NCI-H2081 (cell line): ENCODE measurements around the gene PCDHA2.
"Not testable (repeated sequence)": the region's sequence is repeated elsewhere in the genome, so short reads cannot be mapped to it uniquely, and the experiment has no call there.

Source experiments
- DNase-seq, 2 experiments: peaks; one replicate each; lab custom pipeline; 2025; lab: John Stamatoyannopoulos, UW

PCDHA2 gene

DNA sequence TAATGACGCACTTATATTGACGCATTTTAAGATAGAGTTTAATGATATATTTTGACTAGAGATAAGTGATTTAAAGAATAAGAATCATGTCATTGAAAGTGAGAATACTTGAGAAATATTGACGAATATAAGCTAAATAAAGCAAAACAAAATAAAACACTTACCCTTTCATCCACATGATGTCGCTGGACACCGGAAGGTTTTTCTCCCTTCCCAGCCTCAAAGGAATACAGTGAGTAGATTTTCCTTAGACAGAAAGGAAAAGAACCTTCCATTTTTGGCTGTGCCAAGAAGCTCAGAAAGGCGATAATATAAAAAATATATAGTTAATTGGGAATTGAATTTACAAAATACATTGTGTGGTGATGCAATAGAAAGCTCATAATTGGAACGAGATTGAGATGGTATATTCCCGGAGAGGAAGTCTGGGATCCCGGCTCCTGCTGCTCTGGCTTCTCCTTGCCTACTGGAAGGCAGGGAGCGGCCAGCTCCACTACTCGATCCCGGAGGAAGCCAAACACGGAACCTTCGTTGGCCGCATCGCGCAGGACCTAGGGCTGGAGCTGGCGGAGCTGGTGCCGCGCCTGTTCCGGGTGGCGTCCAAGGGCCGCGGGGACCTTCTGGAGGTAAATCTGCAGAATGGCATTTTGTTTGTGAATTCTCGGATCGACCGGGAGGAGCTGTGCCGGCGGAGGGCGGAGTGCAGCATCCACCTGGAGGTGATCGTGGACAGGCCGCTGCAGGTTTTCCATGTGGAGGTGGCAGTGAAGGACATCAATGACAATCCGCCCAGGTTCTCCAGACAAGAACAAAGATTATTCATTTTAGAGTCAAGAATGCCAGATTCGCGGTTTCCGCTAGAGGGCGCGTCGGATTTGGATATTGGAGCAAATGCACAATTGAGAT, 27.0 kb downstream of the PCDHA2 start, which contains the start of gene PCDHA5:
Gene PCDHA5, plus strand, starts transcription at position 239 of the 906 bp plus-strand sequence.
- no peak for DNase-seq

GRCh38 chr5:140822281-140822629, 27.6 kb downstream of the PCDHA2 start:
- DNase-seq = no peak

DNA sequence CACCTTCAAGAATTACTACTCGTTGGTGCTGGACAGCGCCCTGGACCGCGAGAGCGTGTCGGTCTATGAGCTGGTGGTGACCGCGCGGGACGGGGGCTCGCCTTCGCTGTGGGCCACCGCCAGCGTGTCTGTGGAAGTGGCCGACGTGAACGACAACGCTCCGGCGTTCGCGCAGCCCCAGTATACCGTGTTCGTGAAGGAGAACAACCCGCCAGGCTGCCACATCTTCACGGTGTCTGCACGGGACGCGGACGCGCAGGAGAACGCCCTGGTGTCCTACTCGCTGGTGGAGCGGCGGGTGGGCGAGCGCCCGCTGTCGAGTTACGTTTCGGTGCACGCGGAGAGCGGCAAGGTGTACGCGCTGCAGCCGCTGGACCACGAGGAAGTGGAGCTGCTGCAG, 28.3 kb downstream of the PCDHA2 start:
- DNase-seq = not testable (repeated sequence)

DNA sequence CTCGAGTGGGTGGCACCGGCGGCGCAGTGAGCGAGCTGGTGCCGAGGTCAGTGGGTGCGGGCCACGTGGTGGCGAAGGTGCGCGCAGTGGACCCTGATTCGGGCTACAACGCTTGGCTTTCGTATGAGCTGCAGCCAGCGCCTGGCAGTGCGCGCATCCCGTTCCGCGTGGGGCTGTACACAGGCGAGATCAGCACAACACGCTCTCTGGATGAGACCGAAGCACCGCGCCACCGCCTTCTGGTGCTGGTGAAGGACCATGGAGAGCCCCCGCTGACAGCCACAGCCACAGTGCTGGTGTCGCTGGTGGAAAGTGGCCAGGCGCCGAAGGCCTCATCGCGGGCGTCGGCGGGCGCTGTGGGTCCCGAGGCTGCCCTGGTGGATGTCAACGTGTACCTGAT, 28.8 kb downstream of the PCDHA2 start:
- DNase-seq = no peak

DNA sequence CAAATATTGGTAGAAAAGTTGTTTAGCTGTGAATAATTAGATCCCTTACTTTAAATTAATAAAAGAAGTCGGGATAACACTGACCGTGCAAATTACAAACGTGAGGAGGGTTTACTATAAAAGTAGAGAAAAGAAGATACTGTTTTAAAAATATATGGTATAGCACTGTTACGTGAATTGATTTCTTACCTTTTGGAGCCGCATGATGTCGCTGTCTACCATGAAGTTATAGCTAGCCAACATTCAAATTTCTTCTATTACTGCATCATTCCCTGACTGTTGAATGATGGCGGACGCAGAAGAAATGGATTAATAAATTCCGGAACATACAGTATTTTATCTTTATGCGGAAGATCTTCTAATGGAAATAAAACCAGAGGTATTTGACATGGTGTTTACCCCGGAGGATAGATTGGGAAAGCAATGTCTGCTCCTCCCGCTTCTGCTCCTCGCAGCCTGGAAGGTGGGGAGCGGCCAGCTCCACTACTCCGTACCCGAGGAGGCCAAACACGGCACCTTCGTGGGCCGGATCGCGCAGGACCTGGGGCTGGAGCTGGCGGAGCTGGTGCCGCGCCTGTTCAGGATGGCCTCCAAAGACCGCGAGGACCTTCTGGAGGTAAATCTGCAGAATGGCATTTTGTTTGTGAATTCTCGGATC, 33.2 kb downstream of the PCDHA2 start, which contains the start of gene PCDHA6:
Gene PCDHA6, plus strand, starts transcription at position 257 of the 658 bp plus-strand sequence. Its CDS starts 132 bp downstream, at position 389.
- peak; percentile 53 to 64 for DNase-seq

DNA sequence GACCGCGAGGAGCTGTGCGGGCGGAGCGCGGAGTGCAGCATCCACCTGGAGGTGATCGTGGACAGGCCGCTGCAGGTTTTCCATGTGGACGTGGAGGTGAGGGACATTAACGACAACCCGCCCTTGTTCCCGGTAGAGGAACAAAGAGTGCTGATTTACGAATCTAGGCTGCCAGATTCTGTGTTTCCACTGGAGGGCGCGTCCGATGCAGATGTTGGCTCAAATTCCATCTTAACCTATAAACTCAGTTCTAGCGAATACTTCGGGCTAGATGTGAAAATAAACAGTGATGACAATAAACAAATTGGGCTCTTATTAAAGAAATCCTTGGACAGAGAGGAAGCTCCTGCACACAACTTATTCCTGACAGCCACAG, 33.7 kb downstream of the PCDHA2 start:
- peak; percentile 52 to 74 for DNase-seq

- DNase-seq = not testable (repeated sequence)
These were observed 35.2 kb downstream of the PCDHA2 start for GRCh38 chr5:140829511-140830501.

DNA sequence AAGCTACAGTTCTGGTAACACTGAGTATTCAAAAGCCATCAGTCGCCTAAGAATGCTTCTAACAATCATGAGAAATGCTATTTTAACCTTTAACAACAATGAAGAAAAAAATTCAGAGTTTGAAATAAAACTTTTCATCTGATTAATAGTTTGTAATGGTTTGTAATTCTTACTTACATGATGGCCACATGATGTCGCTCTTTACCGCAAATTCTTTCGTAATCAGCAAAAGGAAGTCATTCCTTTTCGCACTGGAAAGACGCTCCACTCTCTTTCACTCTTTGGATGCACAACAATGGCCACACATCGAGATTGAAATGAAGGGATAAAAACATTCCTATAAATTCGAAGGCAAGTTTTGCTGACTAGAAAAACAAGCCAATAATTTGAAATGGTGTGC, 39.3 kb downstream of the PCDHA2 start, which contains the start of gene PCDHA7:
Gene PCDHA7, plus strand, starts transcription at position 277 of the 400 bp plus-strand sequence. Its CDS starts 115 bp downstream, at position 392.
- DNase-seq = no peak

- not testable (repeated sequence) for DNase-seq
These were observed 39.9 kb downstream of the PCDHA2 start for GRCh38 chr5:140834439-140835008.

- DNase-seq = no peak
These were observed 41.2 kb downstream of the PCDHA2 start for GRCh38 chr5:140835622-140836510.

- DNase-seq = peak; percentile 66 to 82
These were observed 46.6 kb downstream of the PCDHA2 start, which contains the start of gene PCDHA8 for GRCh38 chr5:140840978-140841962. TSS of gene PCDHA8 (plus strand) at chr5:140841187. CDS start at chr5:140841322, 135 bp downstream.

- DNase-seq = no peak
These were observed 48.4 kb downstream of the PCDHA2 start for GRCh38 chr5:140842798-140843733.
